ENCODE measurements around the gene NAV2.

The NAV2 gene

GRCh38 chr11:20154381-20154780 lies 441.7 kb downstream of the NAV2 start:
- DNase-seq, result no peak

DNA sequence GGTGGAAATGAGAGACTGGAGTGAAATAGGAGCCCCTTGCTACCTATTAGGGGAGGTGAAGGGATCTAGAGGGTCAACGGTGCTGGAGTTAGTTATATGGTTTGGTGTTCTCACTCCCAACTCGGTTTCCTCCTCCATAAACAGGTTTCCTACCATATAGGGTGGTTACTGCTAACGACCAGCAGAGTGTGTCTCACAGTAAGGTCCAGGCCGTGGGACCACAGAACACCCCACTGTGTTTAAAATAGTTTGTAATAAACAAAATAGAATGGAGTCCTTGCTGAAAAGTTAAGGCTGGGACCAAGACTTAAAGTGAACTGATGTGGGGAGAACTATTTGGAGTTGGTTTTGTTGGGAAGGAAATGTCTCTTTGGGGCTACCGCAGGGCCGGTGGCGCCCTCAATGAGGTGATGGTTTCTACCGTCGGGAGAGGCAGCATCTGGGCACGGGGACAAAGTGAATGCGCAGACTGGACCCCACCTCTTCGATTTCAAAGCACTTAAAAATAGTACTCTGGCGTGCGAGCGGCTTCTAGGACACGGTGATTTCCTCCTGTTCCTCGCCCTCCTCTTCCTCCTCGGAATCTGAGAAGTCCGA lies 443.1 kb downstream of the NAV2 start:
- peak; percentile 38 for DNase-seq

DNA sequence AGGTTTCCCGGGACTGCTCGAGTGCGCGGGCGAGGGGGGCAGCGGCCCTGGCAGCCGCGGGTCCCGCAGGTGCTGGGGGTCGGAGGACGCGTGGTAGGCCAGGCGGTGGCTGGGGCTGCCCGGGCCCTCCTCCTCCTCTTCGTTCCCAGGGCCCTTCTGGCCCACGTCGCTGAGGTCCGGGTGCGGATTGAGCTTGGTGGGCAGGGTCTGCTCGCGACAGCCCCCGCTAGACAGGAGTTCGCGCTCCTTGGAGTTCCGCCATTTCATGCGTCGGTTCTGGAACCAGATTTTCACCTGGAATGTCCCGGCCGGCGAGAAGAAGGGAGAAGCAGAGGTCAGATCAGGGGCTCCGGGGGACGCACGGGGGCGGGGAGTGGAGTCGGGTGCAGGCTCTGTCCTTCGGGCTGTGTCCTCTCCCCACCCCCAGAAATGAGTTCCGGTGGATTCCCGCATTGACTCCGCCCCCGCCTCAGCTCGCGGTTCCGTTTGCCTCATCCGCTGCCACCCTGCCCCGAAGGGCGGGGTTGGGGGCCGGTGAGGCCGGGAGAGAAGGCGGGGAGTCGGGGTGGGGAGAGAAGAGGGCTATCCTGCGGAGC lies 443.7 kb downstream of the NAV2 start:
- peak; percentile 76 for DNase-seq

DNA sequence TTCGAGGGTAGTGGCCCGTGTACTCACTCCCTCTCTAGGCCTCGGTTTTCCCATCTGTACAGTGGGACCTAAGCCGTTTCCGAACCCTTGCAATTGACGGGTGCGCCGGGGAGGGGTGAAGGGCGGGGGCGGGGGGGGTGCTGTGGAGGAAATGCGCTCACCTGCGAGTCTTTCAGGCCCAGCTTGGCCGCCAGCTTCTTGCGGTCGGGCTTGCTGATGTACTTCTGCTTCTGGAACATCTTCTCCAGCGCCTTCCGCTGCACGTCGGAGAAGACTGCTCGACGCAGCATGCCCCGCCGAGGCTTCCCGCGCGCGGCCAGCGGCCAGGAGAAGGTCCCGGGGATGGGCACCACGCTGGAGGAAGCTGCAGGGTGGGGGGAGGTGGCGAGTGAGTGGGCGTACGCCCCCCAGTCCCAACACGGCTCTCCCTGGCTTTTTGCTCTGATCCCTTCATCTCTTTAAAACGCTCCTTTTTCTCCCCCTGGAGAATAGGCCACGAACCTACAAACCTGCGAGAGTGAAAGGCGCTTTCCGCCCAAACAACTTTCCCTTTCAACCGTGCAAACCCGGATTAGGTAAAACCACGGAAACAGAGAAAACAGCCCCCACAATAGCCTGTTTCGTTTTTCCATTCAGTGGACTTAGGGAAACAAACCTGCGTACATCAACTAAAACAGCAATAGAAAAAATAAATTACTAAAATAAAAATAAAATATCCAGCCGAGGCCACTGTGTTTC lies 444.4 kb downstream of the NAV2 start:
- DNase-seq, result no peak

DNA sequence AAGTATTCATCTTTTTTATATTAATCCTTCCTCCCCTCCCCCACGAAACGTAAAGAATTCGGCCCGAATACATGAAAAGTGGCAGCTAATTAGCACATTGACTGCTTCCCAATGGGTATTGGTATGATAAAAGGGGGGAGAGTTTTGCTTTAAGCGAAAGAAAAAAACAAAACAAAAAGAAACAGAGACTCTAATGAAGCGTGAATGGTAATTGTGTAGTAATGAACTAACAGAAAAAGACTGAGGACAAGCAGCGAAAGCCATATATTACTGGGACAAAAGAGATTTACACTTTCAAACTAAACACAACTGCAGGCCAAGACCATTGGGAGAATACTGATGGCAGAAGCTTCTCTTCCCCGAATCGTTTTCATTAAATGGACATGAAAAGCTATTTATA lies 445.1 kb downstream of the NAV2 start:
- DNase-seq, result no peak

DNA sequence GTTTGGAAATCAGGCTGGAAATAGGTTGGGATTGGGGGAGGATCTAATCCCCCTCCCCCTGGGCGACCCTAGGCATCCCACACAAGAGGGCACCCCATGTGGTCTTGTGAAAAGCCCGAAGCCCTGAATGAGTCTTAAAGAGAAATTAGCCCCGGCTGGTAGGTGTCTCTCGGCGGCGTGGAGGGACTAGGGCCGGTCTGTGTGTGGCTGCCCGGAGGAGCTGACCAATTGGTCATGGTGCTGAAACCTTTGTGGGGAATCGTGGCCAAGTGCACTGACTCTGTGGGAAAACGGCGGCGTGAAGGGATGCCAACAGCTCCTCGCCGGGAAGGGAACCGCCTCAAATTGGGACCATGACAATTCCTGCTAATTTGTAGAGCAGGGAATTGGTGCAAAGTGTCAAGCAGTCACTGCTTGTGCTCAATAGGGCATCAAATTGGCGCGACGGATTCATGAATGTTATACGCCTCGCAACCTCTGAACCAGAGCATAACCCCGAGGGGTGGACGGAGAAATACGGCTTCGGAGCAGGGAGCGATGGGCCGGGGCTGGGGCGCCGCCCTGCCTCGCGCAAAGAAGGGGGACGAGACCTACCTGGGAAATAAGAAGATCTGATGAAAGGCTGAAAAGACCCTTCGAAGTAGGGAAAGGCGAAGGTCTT lies 446.1 kb downstream of the NAV2 start:
- no peak for DNase-seq

DNA sequence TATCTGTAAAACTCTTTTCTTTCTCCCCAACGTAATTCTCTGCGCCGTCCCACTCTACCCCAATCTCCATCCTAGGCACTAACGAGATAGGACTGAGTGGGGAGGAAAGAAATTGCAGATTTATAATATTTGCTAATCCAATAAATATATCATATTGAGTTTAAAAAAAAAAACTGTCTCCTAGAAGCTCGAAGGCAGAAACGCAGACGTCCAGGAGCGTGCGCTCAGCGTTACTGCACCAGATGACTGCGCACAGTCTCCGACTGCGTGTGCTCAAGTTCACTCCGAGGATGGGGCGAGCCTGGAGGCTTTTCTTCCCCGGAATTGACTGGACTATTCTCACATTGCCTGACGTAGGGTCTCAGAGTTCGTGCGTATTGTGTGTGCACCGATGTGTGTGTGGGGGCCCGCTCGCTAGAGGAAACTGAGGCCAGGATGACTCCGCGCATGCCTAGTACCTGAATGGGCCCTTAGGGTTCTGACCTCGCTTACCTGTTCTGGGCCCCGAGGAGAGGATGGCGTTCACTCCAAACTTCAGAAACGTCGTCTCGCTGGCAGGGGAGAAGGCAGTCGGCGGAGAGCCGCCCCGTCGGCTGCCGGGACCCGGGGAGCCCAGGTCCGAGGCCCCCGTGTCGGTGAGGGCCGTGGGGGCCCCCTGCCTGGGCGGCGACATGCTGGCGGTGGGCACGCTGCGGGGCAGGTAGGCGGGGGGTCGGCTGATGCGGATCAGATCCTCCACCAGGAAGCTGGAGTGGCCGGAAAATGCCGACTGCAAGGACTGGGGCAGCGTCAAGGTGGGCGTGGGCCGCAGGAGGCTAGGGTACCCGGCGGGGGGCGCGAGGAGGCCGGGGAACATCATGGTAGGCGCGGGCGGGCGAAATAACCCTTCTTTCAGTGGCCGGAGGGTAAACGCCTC lies 447.1 kb downstream of the NAV2 start:
- no peak for DNase-seq

GRCh38 chr11:20160425-20161229 lies 448.0 kb downstream of the NAV2 start, which contains the start of gene DBX1:
DBX1 (minus strand) TSS chr11:20160475; CDS start chr11:20160324, 151 bp downstream.
- DNase-seq, result no peak

DNA sequence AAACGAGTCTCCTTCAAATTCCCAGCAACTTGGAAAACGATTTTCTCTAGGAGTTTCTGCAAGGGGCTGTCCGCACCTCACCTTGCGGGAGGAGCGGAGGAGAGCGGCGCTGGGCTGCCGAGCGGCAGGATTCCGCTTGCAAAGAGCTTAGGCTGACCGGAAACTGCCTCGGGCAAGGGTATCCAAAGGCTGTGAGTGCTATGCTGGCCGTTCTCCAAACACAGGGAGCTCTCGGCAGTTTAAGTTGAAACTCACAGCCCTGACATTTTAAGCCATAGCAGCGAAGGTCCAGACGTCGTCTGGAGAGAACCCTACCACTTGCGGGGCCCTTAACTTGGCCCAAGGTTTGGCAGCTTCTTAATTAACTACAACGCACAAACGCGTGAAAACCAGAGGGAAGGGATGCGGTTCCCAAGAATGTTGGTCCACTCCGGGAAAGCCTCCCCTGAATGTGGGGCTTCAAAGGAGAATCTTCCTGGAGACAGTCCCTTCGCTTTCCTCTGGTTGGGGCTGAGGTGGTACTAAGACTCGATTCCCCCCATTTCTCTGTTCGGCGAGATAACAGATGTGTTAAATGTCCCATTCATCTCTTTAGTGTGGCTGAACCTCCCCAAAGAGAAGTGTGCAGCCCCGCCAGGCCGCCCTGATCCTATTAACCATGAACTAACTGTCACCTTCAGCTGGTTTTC lies 448.7 kb downstream of the NAV2 start:
- peak; percentile 10 for DNase-seq

GRCh38 chr11:20161923-20162744 lies 449.5 kb downstream of the NAV2 start:
- no peak for DNase-seq

DNA sequence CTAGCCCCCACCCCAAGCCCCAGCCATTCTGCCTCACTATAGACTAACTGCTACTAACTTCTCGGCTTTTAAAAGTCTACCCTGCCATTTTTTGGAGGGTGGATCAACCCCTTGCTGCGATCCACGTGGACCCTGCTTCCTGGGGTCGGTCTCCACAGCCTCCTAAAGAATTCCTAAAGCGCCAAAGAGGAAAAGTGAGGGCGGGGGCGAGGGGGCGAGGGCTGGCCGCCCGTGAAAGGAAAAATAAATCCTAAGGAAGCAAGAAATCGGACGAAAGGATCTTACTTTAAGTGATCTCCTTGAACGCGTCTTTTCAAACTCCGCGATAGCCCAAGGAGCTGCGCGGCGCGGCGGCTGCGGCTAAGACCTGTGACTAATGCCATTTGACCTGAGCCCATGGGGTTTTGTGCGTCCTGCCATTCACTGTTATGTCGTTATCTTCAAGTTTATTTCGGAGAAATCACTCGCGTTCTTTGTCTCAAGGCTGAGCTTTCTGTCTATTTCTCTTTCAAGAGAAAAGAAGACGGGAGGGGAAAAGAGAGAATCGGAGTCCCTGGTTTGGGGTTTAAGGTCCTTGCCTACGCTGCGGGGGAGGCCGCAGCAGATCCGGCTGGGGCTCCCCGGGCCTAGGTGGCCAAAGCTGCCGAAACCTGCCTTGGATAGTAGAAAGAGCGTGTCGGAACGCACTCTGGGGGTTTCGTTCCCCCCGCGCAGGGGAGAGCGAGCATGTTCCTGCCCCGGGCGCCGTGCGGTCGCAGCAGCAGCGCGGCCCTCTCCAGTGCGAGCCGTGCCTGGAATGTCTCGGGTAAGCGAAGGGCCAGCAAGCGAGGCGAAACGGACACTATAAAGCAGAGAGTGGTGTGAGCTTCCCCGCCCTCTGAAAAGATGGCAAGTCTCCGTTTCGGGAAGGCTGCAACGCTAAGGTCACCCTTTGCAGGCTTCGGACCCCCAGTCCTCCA lies 450.5 kb downstream of the NAV2 start:
- DNase-seq, result no peak

GRCh38 chr11:20163783-20164481 lies 451.3 kb downstream of the NAV2 start:
- no peak for DNase-seq

Data from NCI-H510A treated with DMSO at 0.1 percent for 48 hours (cell line).